Breast epithelium (tissue), 4 donors: ENCODE measurements around the gene USP3. TPM values are rescaled to one million over a fixed set of nuclear protein-coding genes. Genes with fewer than 3 reads are reported as not detected.

Experiments
- DNase-seq, 2 donors: peaks; one replicate each; pipeline ENCODE4 v3.0.0-alpha.2; 2019; ENCODE audit warnings: low spot score in 2 of 2
- H3K27ac ChIP-seq, 2 donors: fragments of 200-600 bp; sonication (generic) in 1 of 2; one replicate each; pipeline ENCODE4 v1.5.1; 2016 to 2019; ENCODE audit warnings: mild to moderate bottlenecking in 1 of 2
- H3K27me3 ChIP-seq, 2 donors: fragments of 200-600 bp; sonication (generic) in 1 of 2; one replicate each; pipeline versions ENCODE4 v1.5.1 to v1.6.0; 2017 to 2019; ENCODE audit warnings: control low read depth in 1 of 2, mild to moderate bottlenecking in 1 of 2
- H3K36me3 ChIP-seq: fragments of 200-600 bp; one replicate; pipeline ENCODE4 v1.5.1; 2019
- H3K4me1 ChIP-seq, 2 donors: fragments of 200-600 bp; sonication (generic); one replicate each; pipeline ENCODE4 v1.5.1; 2016 to 2019; ENCODE audit warnings: control low read depth in 1 of 2
- H3K4me3 ChIP-seq, 3 donors: fragments of 200-600 bp; sonication (generic); 1 replicate in 2 of 3; 2 replicates in 1 of 3; pipeline ENCODE4 v1.5.1; 2016 to 2019; ENCODE audit warnings: mild to moderate bottlenecking in 3 of 3, moderate library complexity in 2 of 3
- H3K9me3 ChIP-seq, 2 donors: fragments of 200-600 bp; sonication (generic) in 1 of 2; one replicate each; pipeline ENCODE4 v1.5.1; 2016 to 2019; ENCODE audit warnings: control low read depth in 1 of 2
- POLR2A ChIP-seq: fragments of 450-650 bp; IDR thresholded peaks from one replicate; pipeline ENCODE4 v1.6.1; 2016; ENCODE audit warnings: antibody characterized with exemption, mild to moderate bottlenecking, moderate library complexity
- POLR2AphosphoS5 ChIP-seq, 3 donors: sonication (generic); formaldehyde crosslinking; IDR thresholded peaks; one replicate each; pipeline ENCODE4 v1.6.1; 2017; ENCODE audit warnings: antibody characterized with exemption in 3 of 3
- intact Hi-C: fragments of 100-400 bp; cut with DNase I; formaldehyde crosslinking; loops from one replicate; pipeline ENCODE4 v1.15.1; 2023; ENCODE audit warnings: low total_unique reads
- total RNA-seq, 3 donors: library from RNA; depleted of rRNA; stranded (reverse); fragments of >200 nt; gene quantifications; one replicate each; pipeline ENCODE4 v1.1.0, GENCODE V29; 2016
- TF ChIP-seq, protein P1 (sequence below), 3 donors: fragments of 450-650 bp; IDR thresholded peaks; one replicate each; pipeline ENCODE4 v1.5.1; 2016 to 2017; ENCODE audit warnings: antibody characterized with exemption in 3 of 3, mild to moderate bottlenecking in 3 of 3, moderate library complexity in 3 of 3

USP3 gene
- total RNA-seq, 3 donors from 2014 or later, result 70.4 to 88.7 (median 76.7) TPM

GRCh38 chr15:63595688-63596087 lies 91.3 kb downstream of the USP3 start:
- peaks cover 6 to 10% of the 10 kb centered on the region in 2 donors for H3K4me1 ChIP-seq
- intact Hi-C loops, result no loop called here
- TF ChIP-seq, protein P1, sequence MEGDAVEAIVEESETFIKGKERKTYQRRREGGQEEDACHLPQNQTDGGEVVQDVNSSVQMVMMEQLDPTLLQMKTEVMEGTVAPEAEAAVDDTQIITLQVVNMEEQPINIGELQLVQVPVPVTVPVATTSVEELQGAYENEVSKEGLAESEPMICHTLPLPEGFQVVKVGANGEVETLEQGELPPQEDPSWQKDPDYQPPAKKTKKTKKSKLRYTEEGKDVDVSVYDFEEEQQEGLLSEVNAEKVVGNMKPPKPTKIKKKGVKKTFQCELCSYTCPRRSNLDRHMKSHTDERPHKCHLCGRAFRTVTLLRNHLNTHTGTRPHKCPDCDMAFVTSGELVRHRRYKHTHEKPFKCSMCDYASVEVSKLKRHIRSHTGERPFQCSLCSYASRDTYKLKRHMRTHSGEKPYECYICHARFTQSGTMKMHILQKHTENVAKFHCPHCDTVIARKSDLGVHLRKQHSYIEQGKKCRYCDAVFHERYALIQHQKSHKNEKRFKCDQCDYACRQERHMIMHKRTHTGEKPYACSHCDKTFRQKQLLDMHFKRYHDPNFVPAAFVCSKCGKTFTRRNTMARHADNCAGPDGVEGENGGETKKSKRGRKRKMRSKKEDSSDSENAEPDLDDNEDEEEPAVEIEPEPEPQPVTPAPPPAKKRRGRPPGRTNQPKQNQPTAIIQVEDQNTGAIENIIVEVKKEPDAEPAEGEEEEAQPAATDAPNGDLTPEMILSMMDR (IDR thresholded peaks at IDR 0.05), result no peak
- TF ChIP-seq POLR2AphosphoS5 (IDR thresholded peaks at IDR 0.05), result no peak
- no peak for TF ChIP-seq POLR2A
- no peak for DNase-seq
- H3K36me3 ChIP-seq, result no peaks in the 10 kb centered on the region
- H3K27ac ChIP-seq, result peak overlapping the region; percentile 86 to 87
- no peaks in the 10 kb centered on the region for H3K9me3 ChIP-seq
- H3K4me3 ChIP-seq, result no peak overlapping the region
- no peaks in the 10 kb centered on the region for H3K27me3 ChIP-seq

- Histone ChIP-seq H3K36me3 (no peaks in the 10 kb centered on the region), H3K9me3 (no peaks in the 10 kb centered on the region), H3K27me3 (no peaks in the 10 kb centered on the region), H3K27ac (peak overlapping the region; percentile 86 to 87), H3K4me1 (peaks cover 6 to 10% of the 10 kb centered on the region in 2 donors), H3K4me3 (peak overlapping the region in 2 of 3 donors; percentile 36 to 53)
- DNase-seq, result no peak
- TF ChIP-seq, protein P1 (IDR thresholded peaks at IDR 0.05), result no peak
- no peak for TF ChIP-seq POLR2AphosphoS5 (IDR thresholded peaks at IDR 0.05)
- TF ChIP-seq POLR2A, result no peak
- intact Hi-C loops, result no loop called here
Observed at GRCh38 chr15:63596676-63597037, 92.3 kb downstream of the USP3 start.

GRCh38 chr15:63597038-63597790 lies 92.8 kb downstream of the USP3 start, which contains the start of gene FBXL22:
Gene FBXL22, plus strand, starts transcription at chr15:63597387. Its CDS starts 6 bp downstream, at chr15:63597393.
- Histone ChIP-seq H3K36me3 (no peaks in the 10 kb centered on the region), H3K4me1 (peaks cover 6 to 10% of the 10 kb centered on the region in 2 donors), H3K4me3 (peak within 1 kb of the TSS; percentile 0 to 53 (median 36)), H3K9me3 (no peaks in the 10 kb centered on the region), H3K27me3 (no peaks in the 10 kb centered on the region), H3K27ac (peak within 1 kb of the TSS; percentile 86 to 87)
- no peak for DNase-seq
- no peak for TF ChIP-seq POLR2A
- TF ChIP-seq, protein P1 (IDR thresholded peaks at IDR 0.05), result no peak
- no peak for TF ChIP-seq POLR2AphosphoS5 (IDR thresholded peaks at IDR 0.05)
- intact Hi-C loops, result no loop called here

DNA sequence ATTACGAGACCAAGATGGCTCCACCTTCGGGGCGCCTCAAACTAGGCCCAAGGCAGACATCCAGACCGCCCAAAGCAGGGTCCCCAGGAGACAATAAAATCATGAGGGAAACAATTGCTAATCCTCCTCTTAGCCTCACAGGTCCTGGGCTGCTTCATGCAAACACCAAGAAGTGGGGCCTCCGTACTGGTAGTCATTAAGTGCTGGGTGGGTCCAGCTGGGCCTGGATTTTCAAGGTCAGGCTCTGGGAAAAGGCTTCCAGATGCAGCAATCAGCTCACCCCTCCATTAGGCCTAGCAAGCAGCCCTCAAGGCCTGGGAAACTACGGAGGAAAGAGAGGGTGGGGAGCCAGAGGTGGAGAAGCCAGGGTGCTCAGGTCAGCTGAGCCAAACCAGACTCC lies 93.4 kb downstream of the USP3 start:
- H3K36me3 ChIP-seq, result no peaks in the 10 kb centered on the region
- TF ChIP-seq POLR2AphosphoS5 (IDR thresholded peaks at IDR 0.05), result no peak
- TF ChIP-seq POLR2A, result no peak
- TF ChIP-seq, protein P1 (IDR thresholded peaks at IDR 0.05), result no peak
- peak overlapping the region; percentile 0 to 53 (median 36) for H3K4me3 ChIP-seq
- H3K27ac ChIP-seq, result peak overlapping the region; percentile 86 to 87
- no peaks in the 10 kb centered on the region for H3K27me3 ChIP-seq
- peaks cover 6 to 10% of the 10 kb centered on the region in 2 donors for H3K4me1 ChIP-seq
- no peak for DNase-seq
- no peaks in the 10 kb centered on the region for H3K9me3 ChIP-seq
- intact Hi-C loops, result no loop called here
